Fibroblast of skin of left biceps (primary cell): ENCODE results near the gene SPTLC1.
A peak's percentile ranks its signal among the peaks of the same experiment; 100 is the strongest.
"Not testable (repeated sequence)": the region's sequence is repeated elsewhere in the genome, so short reads cannot be mapped to it uniquely, and the experiment has no call there.

Experiments used
- DNase-seq, 2 experiments: peaks; one replicate each; pipeline ENCODE4 v3.0.0-alpha.2; 2013; ENCODE audit warnings: low read depth in 2 of 2

SPTLC1 gene

DNA sequence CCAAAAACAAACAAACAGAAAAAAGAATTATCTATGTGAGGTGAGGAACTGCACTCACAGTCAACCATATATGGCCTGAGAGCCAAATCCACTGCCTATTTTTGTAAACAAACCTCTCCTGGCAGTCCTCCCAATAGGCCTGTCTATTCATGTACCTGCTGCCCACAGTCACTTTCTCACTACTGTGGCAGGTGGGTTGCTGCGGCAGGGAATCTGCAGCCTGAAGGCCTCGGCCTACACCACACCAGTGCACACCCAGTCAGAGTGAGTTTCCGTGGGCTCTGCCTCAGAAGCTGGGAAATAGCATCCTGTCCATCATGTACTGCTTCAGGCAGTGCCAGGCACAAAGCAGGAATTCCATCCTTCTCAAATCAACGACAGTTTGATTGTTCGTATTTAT lies 82.3 kb downstream of the SPTLC1 start:
- no peak for DNase-seq

DNA sequence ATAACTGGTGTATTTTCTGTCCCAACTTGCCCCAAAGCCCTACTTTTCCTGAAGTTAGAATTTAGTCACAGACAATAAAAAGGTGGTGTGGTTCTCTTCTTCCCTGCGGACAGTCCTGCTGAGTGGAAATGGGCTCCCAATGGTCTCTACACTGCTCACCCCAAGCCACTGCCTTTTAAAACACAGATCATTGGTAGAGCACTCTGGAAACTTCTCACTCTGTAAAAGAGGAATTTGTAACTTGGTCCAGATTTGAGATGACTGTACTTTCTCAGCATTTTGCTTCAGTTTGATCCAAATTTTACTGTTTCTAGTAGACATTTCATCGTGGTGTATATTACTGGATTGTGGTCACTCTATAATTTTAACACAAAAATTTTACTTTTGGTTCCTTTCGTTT lies 84.8 kb downstream of the SPTLC1 start:
- no peak for DNase-seq

DNA sequence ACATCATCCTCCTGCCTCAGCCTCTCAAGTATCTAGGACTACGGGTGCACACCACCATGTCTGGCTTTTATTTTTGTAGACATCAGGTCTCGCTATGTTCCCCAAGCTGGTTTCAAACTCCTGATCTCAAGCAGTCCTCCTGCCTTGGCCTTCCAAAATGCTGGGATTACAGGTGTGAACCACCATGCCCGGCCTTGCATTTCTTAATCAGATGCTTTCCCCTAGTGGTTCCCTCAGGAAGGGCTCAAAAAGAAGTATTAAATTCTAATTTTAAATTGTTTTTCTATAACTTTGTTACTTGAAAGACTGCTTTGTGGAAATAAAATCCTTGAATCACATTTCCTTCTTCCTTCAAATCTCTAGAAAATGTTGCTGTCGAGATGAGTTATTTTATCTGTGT lies 85.7 kb downstream of the SPTLC1 start:
- DNase-seq, result no peak

DNA sequence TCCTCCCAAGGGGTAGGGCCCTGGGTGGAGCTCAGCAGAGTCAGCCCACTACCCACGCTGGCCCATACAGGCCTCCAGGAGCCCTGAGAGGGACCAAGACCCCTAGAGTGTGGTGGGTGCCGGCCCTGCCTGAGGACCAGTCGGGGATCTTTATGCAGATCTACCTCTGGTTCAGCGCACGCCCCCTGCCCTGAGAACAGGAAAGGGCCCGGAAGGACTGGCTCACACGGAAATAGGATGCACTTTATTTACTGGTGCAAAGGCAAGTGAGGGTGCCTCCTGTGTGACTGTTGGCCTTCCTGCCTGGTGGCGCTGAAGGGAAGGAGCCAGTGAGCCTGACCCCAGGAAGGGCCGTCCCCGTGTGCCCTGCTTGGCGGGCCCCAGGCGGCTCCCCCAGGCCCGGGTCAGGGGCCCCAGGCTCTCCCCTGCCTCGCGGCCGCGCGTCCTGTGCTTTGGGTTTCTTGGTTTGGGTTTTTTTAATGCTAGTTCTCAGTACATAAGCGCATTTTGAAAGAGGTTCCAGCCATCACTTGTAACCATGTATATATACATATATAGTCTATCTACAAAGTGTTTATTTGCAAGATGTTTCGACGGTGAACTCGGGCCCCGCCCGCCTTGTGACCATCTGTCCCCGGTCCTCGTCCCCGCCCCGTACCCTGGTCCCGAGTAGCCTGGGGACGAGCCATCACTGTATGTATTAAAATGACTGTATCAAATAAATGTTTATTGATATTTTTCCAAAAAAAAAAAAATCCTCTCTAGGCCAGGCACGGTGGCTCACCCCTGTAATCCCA lies 88.8 kb downstream of the SPTLC1 start:
- DNase-seq, result no peak

DNA sequence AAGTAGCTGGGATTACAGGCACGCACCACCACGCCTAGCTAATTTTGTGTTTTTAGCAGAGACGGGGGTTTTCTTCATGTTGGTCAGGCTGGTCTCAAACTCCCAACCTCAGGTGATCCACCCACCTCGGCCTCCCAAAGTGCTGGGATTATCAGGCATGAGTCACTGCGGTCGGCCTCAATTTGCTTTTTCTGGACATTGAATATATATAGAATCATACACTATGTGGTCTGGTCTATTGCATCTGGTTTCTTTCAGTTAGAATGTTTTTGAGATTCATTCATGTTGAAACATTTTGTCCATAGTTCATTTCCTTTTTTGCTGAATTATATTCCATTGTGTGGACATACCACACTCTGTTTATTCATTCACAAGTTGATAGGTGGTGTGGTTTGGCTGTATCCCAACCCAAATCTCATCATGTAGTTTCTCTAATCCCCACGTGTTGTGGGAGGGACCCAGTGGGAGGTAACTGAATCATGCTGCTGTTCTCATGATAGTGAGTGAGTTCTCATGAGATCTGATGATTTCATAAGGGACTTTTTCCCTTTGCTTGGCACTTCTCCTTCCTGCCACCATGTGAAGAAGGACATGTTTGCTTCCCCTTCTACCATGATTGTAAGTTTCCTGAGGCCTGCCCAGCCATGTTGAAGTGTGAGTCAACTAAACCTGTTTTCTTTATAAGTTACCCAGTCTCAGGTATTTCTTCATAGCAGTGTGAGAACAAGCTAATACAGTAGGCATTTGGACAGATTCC lies 93.2 kb downstream of the SPTLC1 start:
- DNase-seq, result peak; percentile 71 to 76

DNA sequence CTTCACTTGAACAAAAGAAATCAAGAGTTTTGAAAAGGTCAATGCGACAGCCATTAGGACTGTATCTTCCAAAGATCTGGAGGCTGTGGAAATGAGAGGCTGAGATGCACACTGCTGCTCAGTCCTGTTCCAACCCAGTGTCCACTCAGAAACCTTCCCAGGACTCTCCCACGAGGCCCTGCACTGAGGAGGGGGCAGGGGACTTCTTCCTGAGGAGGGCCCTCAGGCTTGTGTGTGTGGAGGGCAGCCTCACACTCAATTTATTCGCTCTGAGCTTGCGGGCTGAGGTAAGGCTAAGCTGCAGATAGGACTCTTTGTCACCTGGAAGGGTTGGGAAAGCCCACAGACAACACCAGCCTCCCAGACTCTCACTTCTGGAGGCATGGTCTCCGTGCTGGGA lies 95.6 kb downstream of the SPTLC1 start:
- no peak for DNase-seq

DNA sequence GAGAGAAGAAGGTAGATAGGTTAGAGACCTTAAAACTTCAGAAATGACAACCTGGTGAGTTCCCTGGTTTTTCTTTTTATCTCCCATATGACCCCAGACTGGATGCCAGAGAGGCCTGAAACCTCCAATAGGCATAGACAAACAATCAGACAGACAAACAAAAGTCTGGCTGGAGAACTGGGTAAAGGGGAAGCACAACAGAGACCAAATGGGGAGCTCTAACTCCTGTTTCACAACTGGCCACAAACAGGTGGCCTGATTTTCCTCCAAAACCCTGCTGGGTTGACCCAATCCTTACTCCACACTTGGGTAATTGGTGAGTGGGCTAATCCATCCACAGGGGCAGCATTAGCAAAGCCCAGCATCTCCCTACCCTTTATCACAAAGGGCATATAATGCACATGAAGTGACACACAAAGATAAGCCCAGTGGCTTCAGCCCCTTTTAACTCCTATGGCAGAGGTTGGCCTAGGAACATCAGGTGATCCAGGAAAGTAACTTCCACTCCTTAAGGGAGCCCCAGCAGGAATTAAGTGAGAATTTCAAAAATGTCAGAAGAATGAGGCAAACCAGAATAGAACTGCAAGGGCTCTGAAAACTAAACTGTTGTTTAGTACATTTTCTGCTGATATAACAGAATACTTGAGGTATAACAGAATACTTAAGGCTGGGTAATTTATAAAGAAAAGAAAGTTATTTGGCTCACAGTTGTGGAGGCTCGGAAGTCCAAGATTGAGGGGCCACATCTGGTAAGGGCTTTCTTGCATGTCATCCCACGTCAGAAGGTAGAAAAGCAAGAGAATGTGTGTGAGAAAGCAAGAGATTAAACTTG lies 104.3 kb downstream of the SPTLC1 start:
- no peak for DNase-seq

DNA sequence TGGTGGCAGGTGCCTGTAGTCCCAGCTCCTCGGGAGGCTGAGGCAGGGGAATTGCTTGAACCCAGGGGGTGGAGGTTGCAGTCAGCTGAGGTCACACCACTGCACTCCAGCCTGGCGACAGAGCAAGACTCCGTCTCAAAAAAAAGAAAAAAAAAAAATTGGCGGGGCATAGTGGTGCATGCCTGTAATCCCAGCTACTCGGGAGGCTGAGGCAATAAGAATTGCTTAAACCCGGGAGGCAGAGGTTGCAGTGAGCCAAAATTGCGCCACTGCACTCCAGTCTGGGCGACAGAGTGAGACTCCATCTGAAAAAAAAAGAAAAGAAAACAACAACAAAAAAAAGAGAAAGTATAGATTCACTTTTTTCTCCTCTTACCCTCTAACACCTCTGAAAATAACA lies 105.0 kb downstream of the SPTLC1 start:
- not testable (repeated sequence) for DNase-seq

DNA sequence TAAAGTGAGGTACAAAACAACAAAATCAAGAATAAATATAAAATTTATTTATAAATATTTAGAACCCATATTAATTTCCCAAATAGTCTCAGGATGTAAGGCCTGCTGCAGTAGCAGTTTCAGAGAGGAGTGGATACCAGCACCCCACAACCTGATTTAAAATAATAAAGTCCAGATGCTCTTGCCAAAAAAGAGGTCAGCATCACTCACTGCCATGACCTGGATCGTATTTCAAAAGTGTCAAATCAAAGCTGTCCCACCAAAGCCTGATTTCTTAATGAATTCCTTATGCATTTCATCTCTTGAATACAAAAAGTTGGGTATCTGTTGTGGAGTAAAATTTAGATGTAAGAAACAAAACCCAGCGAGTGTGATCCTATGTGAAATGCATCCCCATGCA lies 107.2 kb downstream of the SPTLC1 start:
- peak in 1 of 2 experiments; percentile 12 for DNase-seq

DNA sequence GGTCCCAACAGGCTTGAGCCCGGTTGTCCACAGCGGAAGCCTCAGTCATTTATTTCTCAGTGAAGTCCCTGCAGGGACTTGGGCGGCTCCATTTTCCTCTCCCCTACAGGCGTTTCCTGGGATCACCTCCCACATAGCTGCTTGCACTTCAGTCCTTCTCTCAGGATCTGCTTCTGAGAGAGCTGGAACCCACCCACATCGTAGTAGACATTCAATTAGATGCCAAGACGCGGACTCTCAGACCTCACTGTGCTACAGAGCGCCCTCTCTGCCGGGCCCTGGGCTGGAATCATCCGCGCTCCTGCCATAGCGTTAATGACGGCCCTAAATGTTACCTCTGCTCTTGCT lies 111.2 kb downstream of the SPTLC1 start:
- DNase-seq, result no peak

DNA sequence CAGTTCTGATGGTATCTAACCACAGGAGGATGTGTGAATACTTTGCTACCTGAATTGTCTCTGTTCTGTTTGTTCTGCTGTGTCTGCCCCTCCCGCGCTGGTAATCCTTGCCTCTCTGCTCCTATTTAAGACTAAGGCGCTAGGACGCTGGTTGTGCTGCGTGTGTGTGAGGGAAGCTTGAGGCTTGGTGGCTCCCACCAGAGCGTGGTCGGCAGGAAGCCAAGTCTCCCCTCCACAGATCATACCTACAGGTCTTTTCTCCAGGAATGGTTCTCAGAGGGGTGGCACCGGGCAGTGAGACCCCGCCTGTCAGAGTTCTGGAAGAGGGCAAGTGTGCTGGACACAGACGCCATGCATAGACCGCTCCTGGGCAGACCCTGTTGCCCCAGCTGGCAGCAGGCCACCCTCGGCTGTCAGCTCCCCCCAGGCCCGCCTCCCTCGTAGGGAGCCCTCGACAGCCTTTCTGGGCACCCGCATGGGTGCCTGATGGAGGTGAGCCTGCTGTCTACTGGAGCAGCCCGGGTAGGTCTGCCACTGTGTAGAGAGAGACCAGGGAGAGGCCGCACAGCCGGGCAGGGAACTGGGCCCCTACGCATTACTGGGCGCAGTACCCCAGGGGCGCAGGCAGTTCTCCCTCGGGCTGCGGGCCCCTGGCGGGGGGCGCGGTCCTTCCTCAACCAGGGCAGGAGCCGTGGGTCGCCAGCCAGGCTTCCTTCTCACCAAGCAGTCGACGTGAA lies 111.7 kb downstream of the SPTLC1 start:
- DNase-seq, result no peak

DNA sequence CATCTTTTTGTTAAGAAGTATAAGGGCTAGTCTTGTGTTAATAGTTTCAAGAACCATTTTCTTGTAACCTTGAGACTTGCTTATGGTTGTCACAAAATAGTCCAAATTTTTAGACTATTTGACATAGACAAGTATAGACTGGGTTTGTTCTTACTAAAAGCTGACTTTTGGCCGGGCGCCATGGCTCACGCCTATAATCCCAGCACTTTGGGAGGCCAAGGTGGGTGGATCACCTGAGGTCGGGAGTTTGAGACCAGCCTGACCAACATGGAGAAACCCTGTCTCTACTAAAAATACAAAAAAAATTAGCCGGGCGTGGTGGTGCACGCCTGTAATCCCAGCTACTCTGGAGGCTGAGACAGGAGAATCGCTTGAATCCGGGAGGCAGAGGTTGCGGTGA lies 113.3 kb downstream of the SPTLC1 start:
- not testable (repeated sequence) for DNase-seq

DNA sequence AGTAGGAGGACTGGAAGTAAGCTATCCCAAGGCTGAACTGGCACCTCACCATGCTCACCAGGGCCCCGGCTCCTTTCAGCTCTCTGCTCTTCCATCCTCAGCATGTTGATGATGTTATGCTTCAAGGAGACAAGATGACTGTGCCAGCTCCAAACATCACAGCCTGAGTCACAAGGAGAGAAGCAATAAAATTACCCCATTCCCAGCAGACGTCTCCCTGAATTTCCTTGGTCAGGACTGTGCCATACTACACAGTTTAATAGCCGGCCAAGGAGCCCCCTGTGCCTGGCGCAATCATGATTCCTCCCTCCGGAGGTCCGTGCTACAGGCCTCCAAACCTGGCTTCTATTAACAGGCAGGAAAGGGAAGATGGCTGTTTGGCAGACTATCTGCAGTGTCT lies 114.0 kb downstream of the SPTLC1 start:
- DNase-seq, result peak in 1 of 2 experiments; percentile 12

DNA sequence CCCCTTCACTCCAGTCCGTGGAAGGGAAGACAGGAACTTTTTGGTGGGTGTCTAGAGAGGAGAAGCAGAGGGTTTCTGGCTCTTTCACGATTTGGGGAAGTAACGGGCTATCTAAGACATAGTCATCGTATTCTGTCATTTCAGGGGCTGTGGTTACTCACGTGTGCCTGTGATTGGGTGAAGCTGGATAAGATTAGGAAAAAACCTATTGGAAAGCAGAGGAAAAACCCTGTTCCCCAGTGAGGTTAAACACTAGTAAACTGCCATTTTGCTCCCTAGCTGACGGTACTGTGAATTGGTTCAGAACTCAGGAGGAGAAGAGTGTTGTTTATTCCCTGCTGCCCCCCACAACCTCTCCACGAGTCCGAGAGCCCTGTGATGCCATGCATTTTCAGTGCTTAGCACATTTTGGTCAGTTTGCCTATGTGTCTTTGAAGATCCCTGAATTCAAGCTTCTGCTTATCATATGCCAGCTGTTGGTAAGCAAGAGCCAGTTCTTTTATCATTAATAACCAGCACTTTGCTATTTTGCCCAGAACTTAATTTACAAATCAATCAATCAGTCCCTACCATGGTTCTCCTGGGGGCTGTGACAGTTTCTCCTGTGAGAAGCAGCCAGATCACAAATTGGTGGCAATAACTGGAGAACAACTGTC lies 120.1 kb downstream of the SPTLC1 start:
- DNase-seq, result no peak

DNA sequence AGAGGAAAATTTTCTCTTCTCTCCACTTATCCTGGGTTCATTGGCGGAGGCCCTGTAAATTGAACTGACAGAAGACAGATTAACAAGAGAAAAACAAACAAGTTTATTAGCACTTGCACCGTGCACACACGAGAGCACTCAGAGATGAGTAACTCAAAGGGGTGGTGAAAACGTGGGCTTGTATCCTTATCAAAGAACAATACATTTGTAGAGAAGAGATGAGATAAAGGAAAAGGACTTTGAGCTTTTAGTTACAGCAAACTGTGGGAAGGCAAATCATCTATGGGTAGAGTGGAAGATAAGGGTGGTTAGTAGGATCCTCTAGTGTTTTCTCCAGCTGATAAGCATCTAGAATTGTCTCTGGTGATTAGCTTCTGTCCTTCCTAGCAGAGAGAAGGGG lies 120.8 kb downstream of the SPTLC1 start:
- no peak for DNase-seq

DNA sequence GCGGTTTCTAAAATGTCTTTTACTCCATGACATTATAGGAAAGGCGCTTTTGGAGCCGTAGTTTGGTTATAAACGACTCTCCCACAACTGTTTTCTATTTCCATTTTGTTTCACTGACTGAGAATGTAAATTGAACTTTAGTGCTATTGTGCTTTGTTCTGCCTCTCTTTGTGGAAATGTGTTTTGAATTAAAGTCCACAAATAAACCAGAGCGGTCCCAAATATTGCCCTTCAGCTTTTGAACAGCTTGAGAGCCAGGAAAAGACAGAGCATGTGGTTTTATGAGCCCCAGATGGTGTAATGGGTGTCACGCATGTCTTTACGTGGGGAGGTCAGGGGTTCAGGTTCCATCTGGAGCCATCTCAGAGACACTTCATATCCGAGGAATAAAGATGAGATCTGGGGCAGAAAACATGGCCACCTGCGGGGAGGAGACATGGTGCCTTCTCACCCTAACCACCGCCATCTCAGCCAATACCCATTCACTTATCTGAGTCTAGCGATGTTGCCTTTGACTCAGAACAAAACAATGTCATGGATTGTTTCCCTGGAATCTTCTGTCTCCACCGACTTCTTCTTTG lies 122.7 kb downstream of the SPTLC1 start:
- DNase-seq, result peak; percentile 93

DNA sequence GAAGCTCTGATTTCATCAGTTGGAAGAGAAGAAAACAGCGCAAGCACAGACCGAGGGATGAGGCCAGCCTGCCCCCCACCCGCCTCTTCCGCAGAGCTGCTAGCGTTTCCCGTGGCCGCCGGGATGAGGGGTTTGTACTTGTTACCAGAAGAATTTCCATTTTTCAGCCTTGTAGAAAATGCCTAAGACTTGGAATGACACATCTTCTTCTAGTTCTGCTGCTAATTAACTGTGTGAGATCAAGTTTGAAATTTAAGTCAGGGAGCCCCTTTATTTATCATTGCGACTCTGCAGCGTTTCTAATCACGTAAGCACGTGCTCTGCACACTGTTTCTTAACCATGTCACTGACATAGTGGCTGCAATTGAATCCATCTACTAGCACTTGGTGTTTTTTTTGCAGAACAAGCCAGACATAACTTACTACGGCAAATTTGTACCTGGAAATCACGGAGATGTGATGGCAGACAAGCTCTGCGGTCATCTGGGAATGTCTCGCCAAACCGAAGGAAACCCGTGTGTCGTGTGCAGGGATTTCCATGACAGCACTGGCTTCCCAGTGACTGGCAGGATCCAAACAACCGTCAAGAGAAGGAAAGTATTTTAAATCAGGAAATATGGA lies 123.4 kb downstream of the SPTLC1 start:
- peak in 1 of 2 experiments; percentile 25 for DNase-seq

DNA sequence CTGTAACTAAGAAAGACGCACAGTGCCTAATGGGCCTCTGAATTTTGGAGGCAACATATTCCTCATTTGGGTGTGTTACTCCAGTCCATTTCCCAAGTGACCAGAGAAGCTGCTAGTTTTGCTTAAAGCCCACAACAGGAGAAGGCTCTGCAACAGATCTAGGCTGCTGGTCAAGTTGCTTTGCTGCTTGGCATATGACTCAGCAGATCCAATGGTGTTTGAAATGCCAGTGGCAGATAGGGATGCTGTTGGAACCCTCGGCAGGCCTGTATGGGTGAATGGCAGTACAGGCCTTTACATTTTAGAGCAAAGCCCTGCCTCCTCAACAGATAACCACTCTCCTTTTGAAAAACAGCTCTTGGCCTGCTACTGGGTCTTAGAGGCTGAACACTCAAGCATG lies 129.0 kb downstream of the SPTLC1 start:
- no peak for DNase-seq

DNA sequence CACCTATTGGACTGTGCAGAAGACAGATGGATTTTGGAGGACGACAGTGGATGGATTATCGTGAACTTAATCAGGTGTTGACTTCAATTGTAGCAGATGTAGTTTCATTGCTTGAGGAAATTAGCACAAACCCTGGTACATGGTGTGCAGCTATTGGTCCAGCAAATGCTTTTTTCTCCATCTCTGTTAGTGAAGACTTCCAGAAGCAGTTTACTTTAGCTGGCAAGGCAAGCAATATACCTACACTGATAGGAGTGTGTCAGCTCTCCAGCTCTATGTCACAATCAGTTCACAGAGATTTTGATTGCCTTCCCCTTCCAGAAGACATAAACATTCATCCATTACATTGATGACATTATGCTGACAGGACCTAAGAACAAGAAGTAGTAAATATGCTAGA lies 129.5 kb downstream of the SPTLC1 start:
- DNase-seq, result no peak
